HepG2 (cell line): ENCODE results near the gene RTBDN. TPM values are rescaled to one million over a fixed set of nuclear protein-coding genes. Genes with fewer than 3 reads are reported as not detected.

ENCODE experiments used
- AHR ChIP-seq: IDR thresholded peaks from 2 replicates; pipeline ENCODE4 v1.6.1; 2018; ENCODE audit warnings: missing genetic modification reagents, missing compliant biosample characterization
- ATF1 ChIP-seq: IDR thresholded peaks from 2 replicates; pipeline ENCODE4 v1.6.1; 2016; ENCODE audit warnings: mild to moderate bottlenecking, control low read depth
- FOSL2 ChIP-seq: sonication (generic); formaldehyde crosslinking; IDR thresholded peaks from 2 replicates; pipeline ENCODE4 v1.4.0; 2020; ENCODE audit warnings: missing genetic modification reagents
- ISL2 ChIP-seq: sonication (generic); formaldehyde crosslinking; IDR thresholded peaks from 2 replicates; pipeline ENCODE4 v1.5.0; 2020; ENCODE audit warnings: missing genetic modification reagents
- KAT8 ChIP-seq: IDR thresholded peaks from 2 replicates; pipeline ENCODE4 v1.6.1; 2016; ENCODE audit warnings: missing genetic modification reagents, missing compliant biosample characterization
- NFKB2 ChIP-seq: sonication (generic); formaldehyde crosslinking; IDR thresholded peaks from 2 replicates; pipeline ENCODE4 v1.4.0; 2020; ENCODE audit warnings: missing genetic modification reagents, borderline replicate concordance
- PPARG ChIP-seq: conservative IDR thresholded peaks from 2 replicates; pipeline ENCODE4 v1.6.1; 2016; ENCODE audit warnings: missing biosample characterization, missing genetic modification reagents
- SP5 ChIP-seq: IDR thresholded peaks from 2 replicates; pipeline ENCODE4 v1.6.1; 2016; ENCODE audit warnings: low read depth, borderline replicate concordance
- STAT5B ChIP-seq: sonication (generic); formaldehyde crosslinking; IDR thresholded peaks from 2 replicates; pipeline ENCODE4 v1.4.0; 2020; ENCODE audit warnings: missing genetic modification reagents
- UBTF ChIP-seq: sonication (generic); formaldehyde crosslinking; IDR thresholded peaks from 2 replicates; pipeline ENCODE4 v1.4.0; 2020; ENCODE audit warnings: mild to moderate bottlenecking, missing genetic modification reagents
- ZBTB40 ChIP-seq, 2 experiments: fragments of 450-650 bp in 1 of 2; sonication (generic) in 1 of 2; formaldehyde crosslinking in 1 of 2; IDR thresholded peaks; 2 replicates each; pipeline versions ENCODE4 v1.6.1 to v1.8.0; 2016 to 2022; ENCODE audit warnings: antibody characterized with exemption in 1 of 2, mild to moderate bottlenecking in 1 of 2, missing genetic modification reagents in 1 of 2
- ZKSCAN5 ChIP-seq: sonication (generic); formaldehyde crosslinking; IDR thresholded peaks from 2 replicates; pipeline ENCODE4 v1.5.1; 2020; ENCODE audit warnings: mild to moderate bottlenecking, missing genetic modification reagents
- ZMAT3 ChIP-seq: sonication (generic); formaldehyde crosslinking; conservative IDR thresholded peaks from 2 replicates; pipeline ENCODE4 v1.7.0; 2021; ENCODE audit warnings: missing genetic modification reagents
- ZNF121 ChIP-seq: sonication (generic); formaldehyde crosslinking; IDR thresholded peaks from 2 replicates; pipeline ENCODE4 v1.5.0; 2020; ENCODE audit warnings: mild to moderate bottlenecking, missing genetic modification reagents
- ZNF280B ChIP-seq: sonication (generic); formaldehyde crosslinking; IDR thresholded peaks from 2 replicates; pipeline ENCODE4 v1.5.0; 2020; ENCODE audit warnings: missing genetic modification reagents, mild to moderate bottlenecking, borderline replicate concordance
- ZNF792 ChIP-seq: IDR thresholded peaks from 2 replicates; pipeline ENCODE4 v1.6.1; 2016
- polyA plus RNA-seq, 8 experiments: library from polyadenylated mRNA; depleted of rRNA in 3 of 8; stranded (reverse) in 7 of 8; unstranded in 1 of 8; fragments of >200 nt; fragmentation: Illumina TruSeq in 4 of 8; extraction: Trizol in 4 of 8; gene quantifications; 2 replicates each; pipeline versions ENCODE4 v1.2.1 to v1.2.3, GENCODE V29; 2011 to 2016; ENCODE audit warnings: low read depth in 4 of 8, missing spikeins in 1 of 8, mixed read lengths in 1 of 8; ENCODE audit not compliant: insufficient read depth in 1 of 8
- total RNA-seq, 5 experiments: library from RNA; depleted of rRNA; stranded (reverse); fragments of >200 nt; fragmentation: Illumina TruSeq; extraction: Trizol; gene quantifications; 2 replicates each; pipeline ENCODE4 v1.2.3, GENCODE V29; 2016; ENCODE audit warnings: low read depth in 1 of 5

The RTBDN gene
- total and polyA plus RNA-seq, 2 of the 13 experiments (the other 11 are each of a cell fraction or from before 2014, with no cell fraction given): 0.27 to 0.48 TPM

GRCh38 chr19:12793290-12794195, 40.8 kb downstream of the RTBDN start (continued):
- peak; percentile 50; the same call in 1 of the 2 replicates for TF ChIP-seq KAT8 (CRISPR knock-in tag)
- TF ChIP-seq ZNF280B (CRISPR knock-in tag): peak; percentile 76
- peak; percentile 55; the same call in 1 of the 2 replicates for TF ChIP-seq PPARG (CRISPR knock-in tag)
- peak; percentile 70; the same call in 1 of the 2 replicates for TF ChIP-seq ISL2
- TF ChIP-seq ZNF792 (CRISPR knock-in tag): no peak
- peak; percentile 72 for TF ChIP-seq FOSL2 (CRISPR knock-in tag)
- TF ChIP-seq UBTF (CRISPR knock-in tag): peak; percentile 58
- peak; percentile 67; the same call in 1 of the 2 replicates for TF ChIP-seq ZMAT3 (CRISPR knock-in tag)
- TF ChIP-seq NFKB2 (CRISPR knock-in tag): no peak
- TF ChIP-seq AHR (CRISPR knock-in tag): no peak
- TF ChIP-seq ATF1 (CRISPR knock-in tag): peak; percentile 80
- no peak for TF ChIP-seq ZNF121
- no peak for TF ChIP-seq STAT5B (CRISPR knock-in tag)
- TF ChIP-seq SP5 (CRISPR knock-in tag): peak; percentile 64
- no peak for TF ChIP-seq ZBTB40 (IDR thresholded peaks at IDR 0.05)
- TF ChIP-seq ZBTB40 (CRISPR knock-in tag; IDR thresholded peaks at IDR 0.05): 0 out of 2 replicates have a peak, but pooled peaks have one; percentile 59
- no peak for TF ChIP-seq ZKSCAN5 (CRISPR knock-in tag)
